H1 (cell line): Measurements from ENCODE around the gene PLD6. TPM values are rescaled to one million over a fixed set of nuclear protein-coding genes. Genes with fewer than 3 reads are reported as not detected.

Source experiments
- CTCF ChIA-PET: fragments of 300-600 bp; sonication (Branson Sonifier 250); formaldehyde crosslinking; loops from one replicate; lab custom pipeline; 2021; ENCODE audit not compliant: partially characterized antibody; lab: Charles Lee
- POLR2A ChIA-PET: fragments of 300-600 bp; sonication (Branson Sonifier 250); formaldehyde crosslinking; loops from one replicate; lab custom pipeline; 2021; ENCODE audit warnings: inconsistent platforms; ENCODE audit not compliant: partially characterized antibody; lab: Charles Lee
- DNase-seq, 2 experiments: peaks; one replicate each; pipeline versions ENCODE4 v3.0.0 to v3.0.0-alpha.2; 2010 to 2022; ENCODE audit warnings: low spot score in 2 of 2, low read depth in 1 of 2, mixed read lengths in 1 of 2
- FAIRE-seq: peaks from 2 replicates; lab custom pipeline; 2011; peaks lifted over from hg19 to GRCh38; lab: Jason Lieb, UNC
- H2AFZ ChIP-seq: 2 replicates; pipeline ENCODE4 v1.8.1; 2012; ENCODE audit warnings: low read length, inconsistent platforms
- H2AK5ac ChIP-seq: 2 replicates; pipeline ENCODE4 v1.6.1; 2013; ENCODE audit warnings: low read depth, low read length
- H2BK120ac ChIP-seq: replicated peaks from 2 replicates; pipeline ENCODE3; 2013; ENCODE audit warnings: low read depth, low read length, inconsistent platforms
- H2BK12ac ChIP-seq: 2 replicates; pipeline ENCODE4 v1.6.1; 2013; ENCODE audit warnings: low read depth, low read length
- H2BK15ac ChIP-seq: 2 replicates; pipeline ENCODE4 v1.6.1; 2013; ENCODE audit warnings: low read length
- H2BK20ac ChIP-seq: 2 replicates; pipeline ENCODE4 v1.6.1; 2013; ENCODE audit warnings: low read length
- H2BK5ac ChIP-seq: 2 replicates; pipeline ENCODE4 v1.6.1; 2013; ENCODE audit warnings: low read depth, low read length
- H3K14ac ChIP-seq: 2 replicates; pipeline ENCODE4 v1.6.1; 2013; ENCODE audit warnings: inconsistent platforms; ENCODE audit not compliant: insufficient read length
- H3K18ac ChIP-seq: 2 replicates; pipeline ENCODE4 v1.6.1; 2013; ENCODE audit warnings: low read length; ENCODE audit errors: extremely low read depth
- H3K23ac ChIP-seq: 2 replicates; pipeline ENCODE4 v1.6.1; 2013; ENCODE audit warnings: inconsistent platforms; ENCODE audit not compliant: insufficient read length
- H3K23me2 ChIP-seq: 2 replicates; pipeline ENCODE4 v1.6.1; 2013; ENCODE audit warnings: low read depth, low read length
- H3K27ac ChIP-seq: 2 replicates; pipeline ENCODE4 v1.6.1; 2011; ENCODE audit warnings: low read depth, low read length, inconsistent platforms
- H3K27me3 ChIP-seq, 4 experiments: replicated peaks in 1 of 4; 1 replicate in 1 of 4; 2 replicates in 3 of 4; pipeline versions ENCODE4 v1.6.1 to v1.8.1; 2011 to 2013; ENCODE audit warnings: low read length in 3 of 4, mild to moderate bottlenecking in 3 of 4, inconsistent platforms in 2 of 4, mixed read lengths in 2 of 4, moderate library complexity in 1 of 4; ENCODE audit not compliant: control insufficient read depth in 3 of 4, insufficient read depth in 3 of 4; ENCODE audit errors: extremely low read depth in 1 of 4
- H3K36me3 ChIP-seq, 4 experiments: 2 replicates each; pipeline versions ENCODE4 v1.6.1 to v1.8.1; 2011 to 2013; ENCODE audit warnings: mild to moderate bottlenecking in 4 of 4, low read length in 3 of 4, moderate library complexity in 2 of 4, control low read depth in 1 of 4, inconsistent platforms in 1 of 4; ENCODE audit not compliant: insufficient read depth in 4 of 4, control insufficient read depth in 2 of 4
- H3K4ac ChIP-seq: replicated peaks from 2 replicates; pipeline ENCODE3; 2013; ENCODE audit warnings: low read length, low read depth, mixed read lengths, inconsistent platforms; ENCODE audit not compliant: insufficient read length
- H3K4me1 ChIP-seq, 4 experiments: replicated peaks in 1 of 4; 1 replicate in 1 of 4; 2 replicates in 3 of 4; pipeline versions ENCODE4 v1.6.1 to v1.8.1; 2011 to 2013; ENCODE audit warnings: low read length in 3 of 4, inconsistent platforms in 2 of 4, mixed read lengths in 1 of 4; ENCODE audit not compliant: insufficient read depth in 4 of 4, control insufficient read depth in 3 of 4
- H3K4me2 ChIP-seq, 2 experiments: 2 replicates each; pipeline versions ENCODE4 v1.6.1 to v1.8.1; 2011 to 2013; ENCODE audit warnings: low read depth in 2 of 2, low read length in 2 of 2, control low read depth in 1 of 2, inconsistent platforms in 1 of 2, mild to moderate bottlenecking in 1 of 2; ENCODE audit not compliant: insufficient read depth in 1 of 2
- H3K4me3 ChIP-seq, 4 experiments: fragments of 200-600, 300-600 bp in 1 of 4; sonication (generic), shearing (Covaris generic), sonication (Bioruptor Twin) in 1 of 4; 2 replicates each; pipeline versions ENCODE4 v1.5.1 to v1.8.1; 2011 to 2016; ENCODE audit warnings: low read length in 4 of 4, low read depth in 3 of 4, control low read depth in 2 of 4, inconsistent platforms in 2 of 4, mild to moderate bottlenecking in 2 of 4, mixed read lengths in 1 of 4, moderate library complexity in 1 of 4; ENCODE audit not compliant: insufficient read depth in 2 of 4; ENCODE audit errors: extremely low read depth in 1 of 4
- H3K56ac ChIP-seq: replicated peaks from 2 replicates; pipeline ENCODE3; 2013; ENCODE audit warnings: low read depth, mild to moderate bottlenecking, mixed read lengths, low read length, inconsistent platforms; ENCODE audit not compliant: insufficient read length
- H3K79me1 ChIP-seq: 2 replicates; pipeline ENCODE4 v1.6.1; 2013; ENCODE audit warnings: low read depth, low read length, control low read depth
- H3K79me2 ChIP-seq, 2 experiments: 2 replicates each; pipeline versions ENCODE4 v1.6.1 to v1.8.1; 2012 to 2013; ENCODE audit warnings: low read length in 2 of 2, mild to moderate bottlenecking in 2 of 2, inconsistent platforms in 1 of 2; ENCODE audit not compliant: insufficient read depth in 2 of 2, control insufficient read depth in 1 of 2
- H3K9ac ChIP-seq, 4 experiments: replicated peaks in 1 of 4; 1 replicate in 1 of 4; 2 replicates in 3 of 4; pipeline versions ENCODE4 v1.6.1 to v1.8.1; 2011 to 2013; ENCODE audit warnings: low read depth in 3 of 4, low read length in 3 of 4, control low read depth in 2 of 4, mild to moderate bottlenecking in 2 of 4, moderate library complexity in 2 of 4, inconsistent platforms in 1 of 4; ENCODE audit errors: extremely low read depth in 1 of 4
- H3K9me3 ChIP-seq, 2 experiments: 2 replicates each; pipeline versions ENCODE4 v1.6.1 to v1.8.1; 2012 to 2013; ENCODE audit warnings: mild to moderate bottlenecking in 2 of 2, moderate library complexity in 2 of 2, control low read depth in 1 of 2, inconsistent platforms in 1 of 2, low read depth in 1 of 2, low read length in 1 of 2, mixed read lengths in 1 of 2; ENCODE audit not compliant: insufficient read depth in 2 of 2
- H4K20me1 ChIP-seq, 2 experiments: replicated peaks in 1 of 2; 2 replicates each; pipeline versions ENCODE3 to v1.8.1; 2011 to 2013; ENCODE audit warnings: inconsistent platforms in 2 of 2, low read length in 2 of 2, mild to moderate bottlenecking in 1 of 2; ENCODE audit not compliant: insufficient read depth in 2 of 2, control insufficient read depth in 1 of 2
- H4K5ac ChIP-seq: 2 replicates; pipeline ENCODE4 v1.6.1; 2013; ENCODE audit warnings: low read length, low read depth, mixed read lengths, inconsistent platforms; ENCODE audit not compliant: insufficient read length
- H4K8ac ChIP-seq: 2 replicates; pipeline ENCODE4 v1.8.0; 2013; ENCODE audit warnings: mild to moderate bottlenecking, moderate library complexity, low read length, inconsistent platforms; ENCODE audit not compliant: insufficient read depth; ENCODE audit errors: extremely low read depth
- H4K91ac ChIP-seq: replicated peaks from 2 replicates; pipeline ENCODE3; 2013; ENCODE audit warnings: low read length, mixed read lengths, inconsistent platforms; ENCODE audit not compliant: insufficient read length
- CEBPB ChIP-seq: IDR thresholded peaks from 2 replicates; pipeline ENCODE4 v1.6.1; 2012; ENCODE audit warnings: low read depth, low read length
- CHD1 ChIP-seq: IDR thresholded peaks from 2 replicates; pipeline ENCODE4 v1.6.1; 2012; ENCODE audit warnings: low read depth, low read length, improper control_type of control experiment
- CTCF ChIP-seq, 3 experiments: IDR thresholded peaks; 1 replicate in 2 of 3; 2 replicates in 1 of 3; pipeline versions ENCODE4 v1.5.1 to v1.6.1; 2011; ENCODE audit warnings: low read length in 3 of 3, mild to moderate bottlenecking in 3 of 3, inconsistent platforms in 2 of 3, low read depth in 1 of 3, moderate library complexity in 1 of 3; ENCODE audit not compliant: insufficient read depth in 1 of 3; ENCODE audit errors: control extremely low read depth in 1 of 3
- FOSL1 ChIP-seq: IDR thresholded peaks from 2 replicates; pipeline ENCODE4 v1.6.1; 2011; ENCODE audit warnings: mild to moderate bottlenecking, low read depth, low read length, moderate library complexity; ENCODE audit not compliant: insufficient read depth
- GABPA ChIP-seq: IDR thresholded peaks from 2 replicates; pipeline ENCODE4 v1.6.1; 2011; ENCODE audit warnings: mild to moderate bottlenecking, low read length, moderate library complexity, borderline replicate concordance; ENCODE audit not compliant: insufficient read depth
- PHF8 ChIP-seq: fragments of 200-600 bp; sonication (generic); conservative IDR thresholded peaks from 2 replicates; pipeline ENCODE4 v1.7.1; 2012; ENCODE audit warnings: low read depth, mild to moderate bottlenecking, inconsistent platforms, low read length, moderate library complexity
- RAD21 ChIP-seq, 2 experiments: IDR thresholded peaks in 1 of 2; conservative IDR thresholded peaks in 1 of 2; 2 replicates each; pipeline ENCODE4 v1.6.1; 2011; ENCODE audit warnings: low read depth in 2 of 2, low read length in 2 of 2, improper control_type of control experiment in 1 of 2, inconsistent platforms in 1 of 2, mild to moderate bottlenecking in 1 of 2, moderate library complexity in 1 of 2
- RNF2 ChIP-seq: fragments of 200-900, 300-1000 bp; sonication (generic); IDR thresholded peaks from 2 replicates; pipeline ENCODE4 v1.7.1; 2016; ENCODE audit warnings: borderline replicate concordance, low read depth, mild to moderate bottlenecking, antibody characterized with exemption, low read length; ENCODE audit not compliant: poor library complexity, severe bottlenecking; ENCODE audit errors: missing control alignments
- WGBS, 2 experiments: shearing (Covaris generic) in 1 of 2; methylation state at CpG; one replicate each; pipeline versions ENCODE4 v1.1.6 to v1.1.7; 2013 to 2015; ENCODE audit warnings: low lambda C conversion rate in 2 of 2, mixed read lengths in 2 of 2, inconsistent platforms in 1 of 2, low coverage in 1 of 2, missing lambda C conversion rate in 1 of 2; ENCODE audit not compliant: insufficient replicate concordance in 2 of 2, insufficient coverage in 1 of 2, insufficient read length in 1 of 2; ENCODE audit errors: extremely low coverage in 1 of 2, missing lambda C conversion rate in 1 of 2; 5-methylcytosine and 5-hydroxymethylcytosine counted together
- polyA plus RNA-seq, 7 experiments: library from polyadenylated mRNA; depleted of rRNA in 3 of 7; stranded (reverse) in 5 of 7; unstranded in 2 of 7; fragments of >200 nt in 5 of 7; fragments of 200-250 nt in 2 of 7; gene quantifications; 1 replicate in 5 of 7; 2 replicates in 1 of 7; 4 replicates in 1 of 7; pipeline versions ENCODE4 v1.2.1 to v1.2.3, GENCODE V29; 2011 to 2013; ENCODE audit warnings: missing spikeins in 2 of 7, mixed read lengths in 2 of 7
- total RNA-seq: library from RNA; stranded (reverse); fragmentation: NEBNext Ultra II Directional; extraction: Animal tissue kit (Norgen Biotek cat#: 25700); gene quantifications from 2 replicates; pipeline ENCODE4 v1.2.1, GENCODE V29; 2021
- TF ChIP-seq, protein P1 (sequence below): IDR thresholded peaks from 2 replicates; pipeline ENCODE4 v1.6.1; 2012; ENCODE audit warnings: inconsistent platforms

Gene PLD6
- total and polyA plus RNA-seq, 2 of the 8 experiments (the other 6 are each of a cell fraction or from before 2014, with no cell fraction given) = 0.20 to 0.22 TPM

- no peak overlapping the region for H4K91ac ChIP-seq
- H2BK5ac ChIP-seq = no peak overlapping the region
- H4K20me1 ChIP-seq = peaks cover 17 to 21% of the 10 kb centered on the region in 2 experiments
- H4K8ac ChIP-seq = no peak overlapping the region
- H2BK120ac ChIP-seq = no peak overlapping the region
- H3K23ac ChIP-seq = no peak overlapping the region
- H2BK12ac ChIP-seq = no peak overlapping the region
- H3K4ac ChIP-seq = no peak overlapping the region
- H3K4me3 ChIP-seq = no peak overlapping the region
- no peak overlapping the region for H3K9ac ChIP-seq
- no peaks in the 10 kb centered on the region for H3K27me3 ChIP-seq
- DNase-seq = no peak
- H3K4me1 ChIP-seq = peaks cover 2 to 10% (median 5%) of the 10 kb centered on the region in 4 experiments; a peak in 5 of 7 replicates
- H3K27ac ChIP-seq = no peak overlapping the region
- H3K56ac ChIP-seq = no peak overlapping the region
- H2BK15ac ChIP-seq = no peak overlapping the region
- no peak overlapping the region for H4K5ac ChIP-seq
- H3K36me3 ChIP-seq = peaks cover 9 to 46% (median 33%) of the 10 kb centered on the region in 4 experiments; a peak in 6 of 8 replicates
- peaks cover 7 to 35% of the 10 kb centered on the region in 2 experiments; a peak in 3 of 4 replicates for H3K79me2 ChIP-seq
- H3K9me3 ChIP-seq = no peaks in the 10 kb centered on the region
- 84% methylated on average over 11 of the region's 11 CpGs; no CpG with 5 or more reads in 1 of the 2 experiments for WGBS, 2 experiments
- peaks cover 9% of the 10 kb centered on the region for H3K23me2 ChIP-seq
- H3K79me1 ChIP-seq = peaks cover 16% of the 10 kb centered on the region
- ChIA-PET POLR2A (interaction anchor here (1.1 kb wide), 1 partner anchor 189 kb away, joined by 4 read pairs; no protein-coding TSS in a partner anchor), CTCF (interaction anchor here (0.8 to 1.3 kb wide), 2 partner anchors 12 to 255 kb away, joined by 3 read pairs; no protein-coding TSS in a partner anchor)
- no peak overlapping the region for H3K18ac ChIP-seq
- no peak overlapping the region for H2AK5ac ChIP-seq
- H2BK20ac ChIP-seq = no peak overlapping the region
- no peak for FAIRE-seq
- H2AFZ ChIP-seq = no peak overlapping the region
- H3K4me2 ChIP-seq = no peak overlapping the region
- no peak overlapping the region for H3K14ac ChIP-seq
- TF ChIP-seq CEBPB (no peak), RNF2 (no peak), CTCF (IDR thresholded peaks at IDR 0.05; ENCODE audit: control extremely low read depth in 1 of 3, insufficient read depth in 1 of 3, low read depth in 1 of 3, low read length in 3 of 3) (no peak), PHF8 (no peak), FOSL1 (no peak), GABPA (no peak), CHD1 (no peak), RAD21 (IDR thresholded peaks at IDR 0.05 in 1 of 2, conservative IDR thresholded peaks at IDR 0.05 in 1 of 2; ENCODE audit: low read depth in 2 of 2, low read length in 2 of 2) (no peak)
- TF ChIP-seq, protein P1, sequence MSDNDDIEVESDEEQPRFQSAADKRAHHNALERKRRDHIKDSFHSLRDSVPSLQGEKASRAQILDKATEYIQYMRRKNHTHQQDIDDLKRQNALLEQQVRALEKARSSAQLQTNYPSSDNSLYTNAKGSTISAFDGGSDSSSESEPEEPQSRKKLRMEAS = no peak
These were observed 26.1 kb upstream of the PLD6 start for GRCh38 chr17:17232303-17232621.
